DND-41 (cell line): ENCODE data around the gene EAF2.

Experiments
- ATAC-seq: fragments of 200-7000 bp; cut with Tn5 transposase; 3 replicates; pipeline ENCODE4 v1.9.1; 2021; ENCODE audit warnings: low read depth; ENCODE audit not compliant: insufficient read depth
- DNase-seq: peaks from one replicate; pipeline ENCODE4 v3.0.0-alpha.2; 2020
- H2AFZ ChIP-seq: 2 replicates; pipeline ENCODE4 v1.6.0; 2012; ENCODE audit warnings: low read depth, low read length
- H3K27ac ChIP-seq: 2 replicates; pipeline ENCODE4 v1.5.1; 2012; ENCODE audit warnings: low read length, inconsistent platforms
- H3K27me3 ChIP-seq: fragments of 200-600 bp; sonication (generic); 2 replicates; pipeline ENCODE4 v1.6.0; 2012; ENCODE audit warnings: low read length, mild to moderate bottlenecking, inconsistent platforms; ENCODE audit not compliant: insufficient read depth, poor library complexity
- H3K36me3 ChIP-seq: 2 replicates; pipeline ENCODE4 v1.5.1; 2012; ENCODE audit warnings: low read length, inconsistent platforms; ENCODE audit not compliant: insufficient read depth
- H3K4me1 ChIP-seq: 2 replicates; pipeline ENCODE4 v1.5.1; 2012; ENCODE audit warnings: mild to moderate bottlenecking, low read length; ENCODE audit not compliant: insufficient read depth
- H3K4me2 ChIP-seq: 2 replicates; pipeline ENCODE4 v1.6.0; 2012; ENCODE audit warnings: mild to moderate bottlenecking, moderate library complexity, low read length, inconsistent platforms; ENCODE audit not compliant: insufficient read depth
- H3K4me3 ChIP-seq, 2 experiments: fragments of 200-600 bp in 1 of 2; shearing (Covaris generic) in 1 of 2; 2 replicates each; pipeline ENCODE4 v1.5.1; 2012 to 2016; ENCODE audit warnings: inconsistent platforms in 2 of 2, low read length in 2 of 2, mild to moderate bottlenecking in 2 of 2, low read depth in 1 of 2, moderate library complexity in 1 of 2
- H3K79me2 ChIP-seq: 2 replicates; pipeline ENCODE4 v1.6.0; 2012; ENCODE audit warnings: low read length, inconsistent platforms; ENCODE audit not compliant: insufficient read depth
- H3K9ac ChIP-seq: 2 replicates; pipeline ENCODE4 v1.6.0; 2012; ENCODE audit warnings: low read depth, mild to moderate bottlenecking, inconsistent platforms, low read length, moderate library complexity
- H3K9me3 ChIP-seq: 2 replicates; pipeline ENCODE4 v1.5.1; 2012; ENCODE audit warnings: low read length, moderate library complexity, mild to moderate bottlenecking, inconsistent platforms; ENCODE audit not compliant: insufficient read depth, severe bottlenecking
- H4K20me1 ChIP-seq: 2 replicates; pipeline ENCODE4 v1.6.0; 2012; ENCODE audit warnings: low read length; ENCODE audit not compliant: insufficient read depth
- CTCF ChIP-seq: IDR thresholded peaks from 2 replicates; pipeline ENCODE4 v1.5.1; 2012; ENCODE audit warnings: borderline replicate concordance, low read length, moderate library complexity, mild to moderate bottlenecking; ENCODE audit not compliant: poor library complexity, severe bottlenecking; ENCODE audit errors: extremely low read depth
- EZH2 ChIP-seq: IDR thresholded peaks from 3 replicates; pipeline ENCODE4 v1.6.1; 2012; ENCODE audit warnings: borderline replicate concordance, low read depth, mild to moderate bottlenecking, moderate library complexity, low read length, inconsistent platforms; ENCODE audit not compliant: severe bottlenecking

The EAF2 gene

GRCh38 chr3:121803771-121804320, 31.2 kb upstream of the EAF2 start:
- Histone ChIP-seq H3K27ac (no peak overlapping the region), H3K4me2 (no peak overlapping the region), H3K36me3 (peaks cover 44% of the 10 kb centered on the region; the same call in 1 of the 2 replicates), H3K4me3 (no peak overlapping the region), H3K9me3 (no peaks in the 10 kb centered on the region), H3K27me3 (no peaks in the 10 kb centered on the region), H3K9ac (no peak overlapping the region), H4K20me1 (no peaks in the 10 kb centered on the region), H3K4me1 (no peaks in the 10 kb centered on the region), H3K79me2 (no peaks in the 10 kb centered on the region), H2AFZ (no peak overlapping the region)
- ATAC-seq (no peak), DNase-seq (no peak)
- TF ChIP-seq EZH2 (no peak), CTCF (no peak)

- ATAC-seq = no peak
- Histone ChIP-seq H2AFZ (no peak overlapping the region), H3K9ac (no peak overlapping the region), H3K27ac (no peak overlapping the region), H4K20me1 (peaks cover 10% of the 10 kb centered on the region; the same call in 1 of the 2 replicates), H3K79me2 (peaks cover 16% of the 10 kb centered on the region; the same call in 1 of the 2 replicates), H3K36me3 (peaks cover 67% of the 10 kb centered on the region), H3K9me3 (no peaks in the 10 kb centered on the region), H3K4me3 (no peak overlapping the region), H3K27me3 (no peaks in the 10 kb centered on the region), H3K4me2 (no peak overlapping the region), H3K4me1 (no peaks in the 10 kb centered on the region)
- DNase-seq = no peak
- TF ChIP-seq EZH2 (no peak), CTCF (no peak)
Measured at GRCh38 chr3:121809249-121809648, 25.8 kb upstream of the EAF2 start.

- DNase-seq = peak; percentile 22
- ATAC-seq = peak; percentile 75
Measured at GRCh38 chr3:121817753-121818152, 17.3 kb upstream of the EAF2 start.

More at GRCh38 chr3:121817753-121818152, 17.3 kb upstream of the EAF2 start:
- Histone ChIP-seq H3K4me2 (no peak overlapping the region), H3K27me3 (no peaks in the 10 kb centered on the region), H3K4me3 (no peak overlapping the region), H2AFZ (no peak overlapping the region), H3K27ac (no peak overlapping the region), H4K20me1 (peaks cover 6% of the 10 kb centered on the region; the same call in 1 of the 2 replicates), H3K9ac (no peak overlapping the region), H3K9me3 (no peaks in the 10 kb centered on the region), H3K79me2 (peaks cover 64% of the 10 kb centered on the region), H3K36me3 (peaks cover 48% of the 10 kb centered on the region), H3K4me1 (0 out of 2 replicates have a peak, but pooled peaks cover 5% of the 10 kb centered on the region)
- no peak for TF ChIP-seq CTCF
